22Rv1 (cell line): Measurements from ENCODE around the gene ZSCAN30.

ENCODE experiments used
- ZFX ChIP-seq: fragments of 450-650 bp; IDR thresholded peaks from 2 replicates; pipeline ENCODE4 v1.6.1; 2017; ENCODE audit warnings: antibody characterized with exemption, borderline replicate concordance
- TF ChIP-seq, protein P1 (sequence below): fragments of 450-650 bp; IDR thresholded peaks from 2 replicates; pipeline ENCODE4 v1.5.1; 2017; ENCODE audit warnings: mild to moderate bottlenecking

DNA sequence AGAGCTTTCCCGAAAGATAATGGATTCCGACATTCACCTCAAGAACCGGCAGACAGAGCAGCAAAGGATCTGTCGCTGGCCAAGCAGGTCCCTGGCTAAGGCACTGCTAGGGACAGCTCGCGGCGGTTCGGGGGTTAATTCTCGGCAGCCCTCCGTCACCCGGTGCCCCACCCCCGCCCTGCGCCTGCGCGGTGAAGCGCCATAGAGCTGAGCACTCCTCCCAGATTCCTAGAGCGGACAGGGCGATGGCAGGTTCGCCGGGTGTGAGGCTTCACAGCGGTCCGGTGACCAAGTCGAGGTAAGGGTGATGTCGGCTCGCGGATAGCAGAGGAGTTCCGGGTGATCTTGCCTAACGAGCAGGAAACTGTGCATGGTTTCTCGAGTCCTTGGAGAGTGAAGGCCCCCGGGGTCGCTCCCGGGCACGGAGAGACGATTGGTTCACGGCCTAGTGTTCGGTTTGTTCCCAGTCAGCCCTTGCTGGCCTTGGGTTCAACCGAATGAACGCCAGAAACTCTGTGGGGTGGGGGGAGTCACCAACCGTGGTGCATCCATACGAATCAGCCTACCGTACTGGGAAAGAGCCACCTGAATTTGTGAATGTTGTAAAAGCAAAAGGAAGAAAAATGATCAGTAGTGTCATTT is at the start of gene ZSCAN30:
- TF ChIP-seq, protein P1, sequence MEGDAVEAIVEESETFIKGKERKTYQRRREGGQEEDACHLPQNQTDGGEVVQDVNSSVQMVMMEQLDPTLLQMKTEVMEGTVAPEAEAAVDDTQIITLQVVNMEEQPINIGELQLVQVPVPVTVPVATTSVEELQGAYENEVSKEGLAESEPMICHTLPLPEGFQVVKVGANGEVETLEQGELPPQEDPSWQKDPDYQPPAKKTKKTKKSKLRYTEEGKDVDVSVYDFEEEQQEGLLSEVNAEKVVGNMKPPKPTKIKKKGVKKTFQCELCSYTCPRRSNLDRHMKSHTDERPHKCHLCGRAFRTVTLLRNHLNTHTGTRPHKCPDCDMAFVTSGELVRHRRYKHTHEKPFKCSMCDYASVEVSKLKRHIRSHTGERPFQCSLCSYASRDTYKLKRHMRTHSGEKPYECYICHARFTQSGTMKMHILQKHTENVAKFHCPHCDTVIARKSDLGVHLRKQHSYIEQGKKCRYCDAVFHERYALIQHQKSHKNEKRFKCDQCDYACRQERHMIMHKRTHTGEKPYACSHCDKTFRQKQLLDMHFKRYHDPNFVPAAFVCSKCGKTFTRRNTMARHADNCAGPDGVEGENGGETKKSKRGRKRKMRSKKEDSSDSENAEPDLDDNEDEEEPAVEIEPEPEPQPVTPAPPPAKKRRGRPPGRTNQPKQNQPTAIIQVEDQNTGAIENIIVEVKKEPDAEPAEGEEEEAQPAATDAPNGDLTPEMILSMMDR, result no peak
- TF ChIP-seq ZFX, result no peak
